DMS114 treated with DMSO at 0.1 percent for 48 hours (cell line): ENCODE data around the gene CLTCL1.
"Not testable (repeated sequence)": the region's sequence is repeated elsewhere in the genome, so short reads cannot be mapped to it uniquely, and the experiment has no call there.

ENCODE experiments used
- DNase-seq: peaks from one replicate; lab custom pipeline; 2025; ENCODE audit not compliant: unreplicated experiment; lab: John Stamatoyannopoulos, UW

Gene CLTCL1

GRCh38 chr22:19256362-19256761, 35.2 kb downstream of the CLTCL1 start:
- DNase-seq: not testable (repeated sequence)

- no peak for DNase-seq
Observed at GRCh38 chr22:19253143-19253542, 38.4 kb downstream of the CLTCL1 start.

GRCh38 chr22:19244600-19245352, 46.7 kb downstream of the CLTCL1 start:
- no peak for DNase-seq

- DNase-seq: no peak
Observed at GRCh38 chr22:19242699-19243098, 48.8 kb downstream of the CLTCL1 start.

GRCh38 chr22:19241593-19241906, 50.0 kb downstream of the CLTCL1 start:
- DNase-seq: no peak

GRCh38 chr22:19240813-19241592, 50.5 kb downstream of the CLTCL1 start:
- DNase-seq: no peak

DNA sequence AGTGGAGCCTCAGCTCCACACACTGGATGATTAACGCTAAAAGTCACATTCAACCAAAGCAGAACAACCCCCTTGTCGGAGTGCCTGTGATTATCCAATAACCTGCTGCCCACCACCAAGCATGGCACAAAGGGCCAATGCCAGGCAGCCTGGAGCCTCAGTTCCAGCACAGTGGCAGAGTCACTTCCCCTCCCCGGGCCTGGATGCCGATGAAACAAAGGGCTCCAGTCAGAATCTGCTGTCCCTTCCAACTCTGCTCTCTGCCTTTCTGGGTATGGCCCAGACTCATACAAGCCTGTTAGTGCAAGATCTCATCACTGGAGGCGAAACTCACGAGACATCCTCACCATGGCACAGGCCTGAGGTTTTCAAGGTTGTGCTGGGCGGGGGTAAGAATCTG, 52.1 kb downstream of the CLTCL1 start:
- DNase-seq: no peak

DNA sequence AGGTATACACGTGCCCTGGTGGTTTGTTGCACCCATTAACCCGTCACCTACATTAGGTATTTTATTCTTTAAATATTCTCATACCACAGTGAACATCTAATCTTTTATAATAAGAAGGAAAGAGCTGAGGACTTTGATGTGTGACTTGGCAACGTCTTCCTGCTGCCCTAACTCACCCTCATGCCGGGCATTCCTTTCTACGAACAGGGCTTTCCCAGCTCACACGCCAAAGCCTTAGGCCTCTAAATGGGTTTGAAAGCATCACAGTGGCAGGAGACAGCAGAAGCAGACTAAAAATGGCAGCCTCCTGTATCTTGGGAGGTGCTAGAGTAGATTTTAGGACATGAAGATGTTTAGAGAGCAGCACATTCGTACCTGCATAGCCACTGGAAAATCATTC, 52.6 kb downstream of the CLTCL1 start:
- no peak for DNase-seq

GRCh38 chr22:19235874-19236273, 55.6 kb downstream of the CLTCL1 start:
- DNase-seq: no peak

DNA sequence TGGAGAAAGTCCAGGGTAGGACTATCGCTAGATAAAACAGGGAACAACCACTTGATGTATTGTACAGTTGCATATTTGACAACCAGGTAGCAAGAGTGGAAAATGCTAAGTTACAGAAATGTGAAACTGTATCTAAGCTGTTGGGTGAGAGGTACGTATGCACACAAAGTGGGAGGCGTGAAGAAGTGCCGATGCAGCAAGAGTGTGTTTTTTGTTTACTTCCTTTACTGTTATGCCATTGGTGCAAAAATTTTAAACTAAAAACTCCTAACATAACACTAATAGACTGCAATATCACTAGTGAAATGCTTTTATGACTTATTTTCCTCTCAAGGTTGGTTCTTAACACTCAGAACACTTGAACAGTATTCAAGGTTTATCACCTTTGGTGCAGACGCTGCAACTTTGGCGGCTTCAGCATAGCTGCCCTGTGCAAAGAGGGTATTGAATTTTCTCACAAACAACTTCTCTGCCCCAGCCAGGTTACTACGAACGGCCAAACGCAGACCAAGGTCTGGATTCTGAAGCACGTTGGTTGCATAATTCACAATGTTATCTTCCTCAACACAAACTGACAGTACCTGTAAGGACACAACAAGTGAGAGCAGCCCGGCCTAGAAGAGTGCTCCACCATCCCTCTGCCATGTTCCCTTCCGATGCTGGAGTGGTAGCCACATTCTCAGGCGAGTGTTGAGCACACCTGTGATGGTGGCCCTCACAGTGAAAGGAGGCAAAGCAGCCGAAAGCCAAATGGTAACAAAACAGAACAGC, 57.2 kb downstream of the CLTCL1 start:
- no peak for DNase-seq

- no peak for DNase-seq
Observed at GRCh38 chr22:19233189-19233661, 58.3 kb downstream of the CLTCL1 start.

DNA sequence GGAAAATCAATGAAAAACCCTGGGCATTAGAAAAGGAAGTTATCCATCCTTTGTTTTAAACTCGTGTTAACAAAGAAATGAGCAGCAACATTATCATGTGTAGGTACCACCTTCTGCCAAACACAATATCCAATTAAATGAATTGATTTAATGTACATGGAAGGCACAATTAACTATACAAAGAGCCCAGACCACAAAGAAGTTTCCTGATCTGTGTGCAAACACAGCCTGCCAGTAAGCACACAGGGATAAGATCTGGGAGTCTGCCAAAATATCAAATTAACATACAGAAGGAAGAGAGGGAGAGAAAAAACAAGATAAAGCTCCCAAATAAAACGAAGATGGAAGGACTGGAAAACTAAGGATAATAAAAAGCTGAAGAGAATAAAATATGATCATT, 58.9 kb downstream of the CLTCL1 start:
- DNase-seq: no peak

- DNase-seq: no peak
Observed at GRCh38 chr22:19231986-19232385, 59.5 kb downstream of the CLTCL1 start.

DNA sequence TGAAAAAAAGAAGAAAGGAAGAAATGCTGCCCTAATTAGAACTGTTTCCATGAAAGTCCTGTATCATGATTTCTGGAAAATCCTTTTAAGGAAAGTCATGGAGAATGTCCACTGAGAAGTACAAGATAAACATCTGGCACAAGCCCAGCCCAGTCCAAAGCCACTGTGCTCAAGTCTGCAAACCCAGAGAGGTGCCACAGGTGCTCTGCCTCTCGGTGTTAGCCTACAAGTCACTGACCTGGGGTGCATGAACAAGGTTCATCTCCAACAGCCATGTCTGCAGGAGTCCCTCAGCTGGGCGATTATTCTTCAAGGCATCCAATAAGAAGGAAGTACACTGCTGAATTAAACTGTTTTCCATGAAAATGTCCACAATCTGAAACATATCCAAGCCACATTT, 61.9 kb downstream of the CLTCL1 start:
- no peak for DNase-seq

- no peak for DNase-seq
Observed at GRCh38 chr22:19228179-19228578, 63.3 kb downstream of the CLTCL1 start.

- no peak for DNase-seq
Observed at GRCh38 chr22:19226428-19226827, 65.1 kb downstream of the CLTCL1 start.

- DNase-seq: no peak
Observed at GRCh38 chr22:19225560-19225959, 66.0 kb downstream of the CLTCL1 start.

GRCh38 chr22:19224985-19225384, 66.5 kb downstream of the CLTCL1 start:
- DNase-seq: no peak

GRCh38 chr22:19224557-19224956, 67.0 kb downstream of the CLTCL1 start:
- DNase-seq: no peak

GRCh38 chr22:19223617-19224016, 67.9 kb downstream of the CLTCL1 start:
- DNase-seq: no peak

GRCh38 chr22:19223110-19223509, 68.4 kb downstream of the CLTCL1 start:
- no peak for DNase-seq
